Fibroblast of skin of right quadriceps (primary cell): Measurements from ENCODE around the gene MRPL28.
A peak's percentile ranks its signal among the peaks of the same experiment; 100 is the strongest.
"Not testable (repeated sequence)": the region's sequence is repeated elsewhere in the genome, so short reads cannot be mapped to it uniquely, and the experiment has no call there.

Experiments used
- DNase-seq: peaks from one replicate; pipeline ENCODE4 v3.0.0-alpha.2; 2013

MRPL28 gene

DNA sequence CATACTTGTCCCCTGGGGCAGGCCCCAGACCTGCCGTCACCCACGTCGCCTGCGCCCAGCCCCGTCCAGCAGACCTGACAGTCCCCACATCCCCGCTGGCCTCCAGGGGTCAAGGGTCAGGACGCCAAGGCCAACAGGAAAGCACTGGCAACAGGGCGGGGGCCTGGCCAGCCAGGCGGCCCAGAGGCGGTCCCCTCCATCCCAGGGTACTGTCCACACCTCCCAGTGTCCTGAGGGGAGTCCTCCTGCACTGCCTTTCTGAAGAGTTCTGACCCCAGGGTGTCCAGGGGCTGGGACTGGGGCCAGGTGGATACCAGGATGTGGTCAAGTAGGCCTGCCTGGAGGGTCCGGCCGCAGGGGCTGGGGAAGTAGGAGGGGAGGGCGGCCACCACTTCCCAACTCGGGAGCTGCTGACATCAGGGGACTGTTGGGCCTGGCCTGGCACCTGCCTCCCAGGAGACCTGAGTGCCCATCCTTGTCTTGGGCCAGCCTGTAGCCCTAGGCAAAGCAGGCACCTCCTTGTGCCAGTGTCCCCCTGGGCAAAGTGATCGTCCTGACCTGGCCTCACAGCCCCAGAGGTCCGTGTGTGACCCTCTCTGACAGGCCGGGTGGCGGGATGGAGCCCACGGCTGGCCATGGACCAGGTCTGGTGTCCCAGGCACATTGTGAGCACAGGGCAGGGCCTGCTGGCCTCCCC is 11.1 kb downstream of the MRPL28 start:
- no peak for DNase-seq

DNA sequence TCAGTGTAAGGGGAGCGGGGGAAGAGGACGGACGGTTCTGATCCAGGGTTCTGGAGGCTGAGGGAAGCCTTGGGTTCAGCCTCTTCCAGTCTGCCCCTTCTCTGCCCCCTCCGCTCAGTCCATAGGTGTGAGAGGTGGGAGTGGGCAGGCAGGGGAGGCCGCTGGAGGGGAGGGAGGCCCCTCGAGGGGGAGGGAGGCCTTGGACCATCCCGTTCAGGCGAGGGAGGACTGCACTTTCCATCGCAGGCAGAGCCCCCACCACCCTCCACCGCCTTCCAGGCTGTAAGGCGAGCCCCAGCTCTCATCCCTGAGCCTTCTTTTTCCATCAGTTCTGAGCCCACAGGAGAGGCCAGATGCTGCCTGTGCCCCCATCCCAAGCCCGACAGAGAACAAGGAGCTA is 13.6 kb downstream of the MRPL28 start:
- no peak for DNase-seq

DNA sequence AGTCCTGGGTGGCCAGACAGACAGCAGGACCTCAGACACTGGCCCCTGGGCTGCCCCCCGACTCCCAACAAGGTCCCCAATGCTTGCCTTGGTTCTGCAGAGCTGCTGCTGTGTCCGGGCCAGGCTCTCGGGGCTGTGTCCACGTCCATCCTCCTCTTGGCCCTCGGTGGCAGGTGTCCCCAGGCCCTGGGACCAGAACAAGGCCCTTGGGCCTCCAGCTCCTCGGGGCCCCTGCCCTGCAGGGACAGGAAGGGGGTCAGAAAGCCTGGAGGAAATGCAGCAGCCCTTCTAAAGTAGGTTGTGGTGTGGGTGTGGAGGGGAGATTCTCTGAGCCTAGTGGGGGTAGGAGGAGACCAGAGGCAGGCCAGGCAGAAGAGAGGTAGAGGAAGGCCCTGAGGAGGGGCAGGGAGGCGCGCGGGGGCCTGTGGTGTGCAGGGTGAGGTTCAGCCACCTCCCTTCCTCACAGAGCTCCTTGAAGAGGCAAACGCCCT is 15.3 kb downstream of the MRPL28 start:
- DNase-seq: no peak

DNA sequence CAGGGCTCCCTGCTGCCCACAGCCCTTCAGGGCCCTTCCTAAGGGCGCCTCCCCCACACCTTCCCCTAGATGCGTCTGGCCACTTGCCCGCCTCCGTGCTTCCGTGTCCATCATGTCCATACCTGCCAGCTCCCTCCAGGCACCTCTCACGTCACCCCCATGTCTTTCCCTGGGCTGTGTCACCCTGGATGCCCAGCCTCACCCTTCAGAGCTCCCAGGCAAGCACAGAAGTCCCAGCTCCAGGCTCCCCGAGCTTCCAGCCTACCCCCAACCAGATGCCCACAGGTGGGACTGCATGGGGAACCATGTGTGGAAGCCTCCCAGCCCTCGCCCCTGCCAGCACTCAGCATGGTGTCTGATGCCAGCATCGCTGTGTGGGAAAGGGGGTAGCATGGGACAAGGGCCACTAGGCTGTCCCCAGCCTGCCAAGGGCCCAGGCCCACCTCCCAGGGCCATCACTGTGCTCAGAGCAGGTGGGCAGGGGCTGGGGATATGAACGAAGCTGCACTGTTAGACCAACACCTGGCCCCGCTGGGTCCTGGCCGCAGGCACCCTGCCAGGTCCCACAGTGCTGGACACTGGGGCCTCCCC is 16.0 kb downstream of the MRPL28 start:
- no peak for DNase-seq

DNA sequence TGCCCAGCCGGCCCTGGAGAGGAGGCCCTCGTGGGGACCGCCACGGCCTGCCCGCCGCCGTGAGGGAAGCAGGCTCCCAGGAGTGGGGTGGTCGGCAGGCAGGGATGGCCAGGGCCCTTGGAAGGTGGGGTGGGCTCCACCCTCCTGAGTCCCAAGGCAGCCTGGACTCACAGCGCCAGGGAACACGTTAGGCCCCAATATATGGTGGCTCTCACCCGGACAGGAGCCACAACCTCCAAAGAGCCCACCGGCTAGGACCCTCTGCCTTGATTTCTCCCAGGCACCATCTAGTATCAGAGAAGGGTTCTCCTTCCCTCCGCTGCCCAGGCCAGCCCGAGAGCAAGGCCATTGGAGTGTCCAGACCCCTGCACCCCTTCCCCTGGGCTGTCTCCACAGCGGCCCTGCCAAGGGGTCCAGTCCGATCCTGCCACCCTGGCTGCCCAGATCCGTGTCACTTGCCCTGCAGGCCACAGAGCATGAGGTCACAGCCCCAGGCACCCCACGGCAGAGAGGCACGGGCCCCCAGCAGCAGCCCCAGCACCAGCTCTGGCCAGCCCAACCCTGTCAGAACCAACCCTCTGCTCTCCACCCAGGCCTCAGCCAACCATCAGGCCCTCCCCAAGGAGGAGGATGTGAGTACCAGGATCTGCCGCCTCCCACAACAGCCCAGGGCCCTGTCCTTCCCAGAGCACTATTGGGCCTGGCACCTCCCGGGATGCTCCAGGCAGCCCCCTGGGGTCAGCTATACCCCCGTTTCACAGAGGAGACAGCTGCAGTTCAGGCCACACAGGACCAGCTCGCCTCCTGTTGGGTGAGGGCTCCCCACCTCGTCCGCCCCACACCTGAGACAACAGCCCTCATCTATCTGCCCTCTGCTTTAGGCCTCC is 16.7 kb downstream of the MRPL28 start:
- no peak for DNase-seq

DNA sequence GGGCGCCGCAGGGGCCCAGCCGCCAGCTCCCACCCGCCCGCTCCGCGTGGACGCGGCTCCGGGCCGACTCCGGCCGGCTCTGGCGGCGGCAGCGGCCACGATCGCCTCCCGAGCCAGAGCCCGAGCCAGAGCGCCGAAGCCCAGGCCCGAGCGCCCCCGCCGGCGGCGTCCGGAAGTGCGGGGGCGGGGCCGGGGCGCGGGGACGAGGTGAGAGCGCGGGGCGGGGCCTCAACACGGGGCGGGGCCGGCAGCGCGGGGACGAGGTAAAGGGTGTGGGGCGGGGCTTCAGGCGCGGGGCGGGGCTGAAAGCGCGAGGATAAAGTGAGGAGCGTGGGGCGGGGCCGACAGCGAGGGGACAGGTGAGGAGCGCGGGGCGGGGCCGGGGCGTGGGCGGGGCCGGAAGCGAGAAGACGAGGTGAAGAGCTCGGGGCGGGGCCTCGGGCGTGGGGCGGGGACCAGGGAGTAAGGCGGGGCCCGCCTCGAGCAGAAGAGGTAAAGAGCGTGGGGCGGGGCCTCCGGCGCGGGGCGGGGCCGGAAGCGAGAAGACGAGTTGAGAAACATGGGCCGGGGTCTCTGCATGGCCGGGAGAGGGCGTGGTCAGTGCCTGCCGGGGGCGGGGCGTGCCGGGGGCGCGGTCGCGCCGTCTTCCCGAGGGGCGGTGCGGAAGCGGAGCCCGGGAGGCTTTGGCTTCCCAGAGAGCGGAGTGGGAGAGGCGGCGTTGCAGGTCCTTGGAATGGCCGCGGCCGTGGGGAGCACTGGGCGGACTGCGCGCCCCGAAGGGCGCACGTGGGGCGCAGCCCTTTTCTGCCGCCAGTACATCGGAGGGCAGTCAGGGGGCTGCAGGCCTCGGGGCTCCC is 17.6 kb downstream of the MRPL28 start, which contains the start of gene AXIN1:
Gene AXIN1 (minus strand): TSS at position 177 of the 857 bp plus-strand sequence. CDS start 5,698 bp downstream, outside the sequence.
- DNase-seq: peak; percentile 94

DNA sequence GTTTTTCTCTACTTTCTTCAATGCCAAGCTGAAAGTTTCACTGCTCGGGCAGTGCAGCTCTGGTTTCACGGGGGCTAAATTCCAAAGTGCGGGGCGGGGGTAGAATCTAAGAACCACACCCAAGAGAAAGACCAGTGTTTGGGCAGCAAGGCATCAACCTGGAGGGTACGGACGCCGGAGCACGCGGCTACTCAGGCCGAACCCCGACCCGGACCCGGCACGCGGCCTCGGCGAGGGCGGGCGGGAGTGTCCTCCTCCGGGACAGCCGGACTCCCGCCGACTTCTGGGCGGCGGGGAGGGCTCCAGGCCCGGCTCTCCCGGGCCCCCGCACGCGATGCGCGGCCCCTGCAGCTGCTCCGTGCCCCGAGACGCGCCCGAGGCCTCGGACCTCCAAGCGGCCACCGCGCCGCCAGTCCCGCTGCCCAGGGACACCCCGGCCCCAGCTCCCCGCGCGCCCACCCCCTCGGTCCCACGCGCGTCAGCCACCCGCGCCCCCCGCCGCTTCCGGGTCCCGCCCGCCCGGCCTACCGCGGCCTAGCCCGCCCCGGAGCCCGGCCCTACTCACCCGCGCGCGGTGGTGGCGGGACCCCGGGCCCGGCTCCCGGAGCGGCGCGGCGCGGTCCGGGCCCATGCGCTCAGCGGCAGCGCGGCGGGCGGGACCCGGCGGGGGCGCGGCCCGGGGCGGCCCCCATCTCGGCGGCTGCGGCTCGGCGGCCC is 18.4 kb downstream of the MRPL28 start:
- no peak for DNase-seq

DNA sequence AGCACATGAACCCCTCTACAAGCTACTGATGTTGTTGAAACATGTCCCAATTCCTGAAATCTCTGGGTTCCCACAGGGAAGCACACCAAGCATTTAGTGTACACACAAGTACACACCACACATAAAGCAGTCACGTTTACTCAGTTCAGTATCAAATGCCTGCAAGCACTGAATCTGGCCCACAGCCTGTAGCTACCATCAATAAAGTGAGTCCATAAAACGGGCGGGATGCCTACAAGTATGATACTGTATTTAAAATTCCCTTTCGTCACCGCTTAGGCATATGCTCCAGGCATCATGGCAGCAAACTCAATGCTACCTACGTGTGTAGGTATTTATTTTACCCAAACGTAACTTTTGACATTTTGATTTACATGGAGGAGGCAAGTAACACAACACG is 20.1 kb downstream of the MRPL28 start:
- no peak for DNase-seq

DNA sequence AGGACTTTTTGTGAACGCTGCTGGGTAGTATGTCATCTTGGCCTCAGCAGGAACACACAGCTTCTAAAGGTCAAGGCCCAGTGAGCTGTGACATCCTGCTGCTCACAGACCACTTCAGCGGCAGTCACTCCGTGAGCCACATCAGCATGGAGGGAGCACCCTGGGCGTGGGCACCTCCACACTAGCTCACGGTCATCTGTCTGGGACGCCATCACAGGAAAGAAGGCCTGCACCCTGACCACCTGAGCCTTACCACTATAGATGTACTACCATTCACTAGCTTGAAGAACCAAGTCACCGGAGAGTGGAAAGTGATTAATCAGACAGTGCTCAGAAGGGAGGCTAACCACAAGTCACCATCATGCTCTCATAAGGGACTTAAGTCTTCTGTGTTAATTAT is 21.1 kb downstream of the MRPL28 start:
- no peak for DNase-seq

DNA sequence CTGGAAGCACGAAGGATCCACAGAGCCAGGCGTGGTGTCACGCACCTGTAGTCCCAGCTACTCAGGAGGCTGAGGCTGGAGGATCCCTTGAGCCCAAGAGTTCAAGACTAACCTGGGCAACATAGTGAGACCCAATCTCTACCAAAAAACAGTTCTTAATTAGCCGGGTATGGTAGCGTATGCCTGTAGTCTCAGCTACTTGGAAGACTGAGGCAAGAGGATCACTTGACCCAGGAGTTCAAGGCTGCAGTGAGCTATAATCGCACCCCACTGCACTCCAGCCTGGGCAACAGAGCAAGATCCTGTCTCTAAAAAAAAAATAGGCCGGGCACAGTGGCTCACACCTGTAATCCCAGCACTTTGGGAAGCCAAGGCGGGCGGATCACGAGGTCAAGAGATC is 21.8 kb downstream of the MRPL28 start:
- DNase-seq: not testable (repeated sequence)

DNA sequence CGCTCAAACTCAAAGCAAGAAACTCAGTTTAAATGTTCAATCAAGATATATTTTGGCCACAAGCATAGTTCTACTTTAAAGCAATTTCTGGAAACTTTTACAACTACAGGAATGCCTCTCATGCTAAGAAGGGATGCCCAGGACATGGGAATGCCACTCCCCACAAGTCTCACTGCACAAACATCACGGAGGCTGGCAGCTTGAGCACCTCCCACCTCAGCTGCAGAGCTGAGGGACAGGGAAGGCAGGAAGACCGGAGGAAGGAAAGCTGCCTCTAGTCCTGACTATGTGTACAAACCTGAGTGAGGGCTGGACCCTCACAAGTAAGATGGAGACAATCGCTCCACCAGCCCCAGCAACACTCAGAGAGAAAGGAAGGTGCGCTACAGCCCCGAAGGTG is 23.1 kb downstream of the MRPL28 start:
- no peak for DNase-seq

DNA sequence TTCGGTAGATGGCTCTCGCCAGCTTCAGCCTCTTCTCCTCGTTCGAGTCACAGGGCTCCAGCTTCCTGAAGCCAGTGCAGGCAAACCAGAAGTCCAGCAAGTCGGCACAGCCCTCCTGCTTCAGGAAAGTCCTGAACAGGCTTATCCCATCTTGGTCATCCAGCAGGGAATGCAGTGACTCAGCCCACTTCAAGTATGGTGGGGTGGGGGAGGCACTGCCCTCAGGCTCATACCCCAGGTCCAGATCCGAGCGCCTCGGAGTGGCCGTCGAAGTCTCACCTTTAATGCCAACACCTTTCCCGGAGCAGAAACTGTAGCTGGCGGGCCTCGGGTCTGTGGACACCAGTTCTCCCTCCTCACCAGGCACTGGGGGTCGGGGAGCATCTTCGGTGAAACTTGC is 23.8 kb downstream of the MRPL28 start:
- DNase-seq: peak; percentile 17

DNA sequence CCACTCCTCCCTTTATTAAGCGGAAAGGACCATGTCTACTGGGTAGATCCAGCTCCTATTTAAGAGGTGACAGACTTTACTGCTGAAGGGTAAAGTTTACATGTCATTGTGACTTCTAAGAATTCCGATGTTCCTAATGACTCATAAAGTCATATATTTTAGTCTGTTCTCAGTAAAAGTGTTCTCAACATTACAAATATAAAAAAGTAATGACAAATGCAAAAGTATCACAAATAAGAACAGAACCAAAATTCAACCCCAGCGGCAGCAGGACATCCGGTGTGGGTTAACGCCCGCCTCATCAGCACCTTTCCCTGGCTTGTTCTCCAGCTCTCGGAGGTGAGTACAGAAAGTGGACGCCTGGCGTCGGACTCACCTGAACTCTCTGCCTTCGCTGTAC is 24.6 kb downstream of the MRPL28 start:
- DNase-seq: no peak

DNA sequence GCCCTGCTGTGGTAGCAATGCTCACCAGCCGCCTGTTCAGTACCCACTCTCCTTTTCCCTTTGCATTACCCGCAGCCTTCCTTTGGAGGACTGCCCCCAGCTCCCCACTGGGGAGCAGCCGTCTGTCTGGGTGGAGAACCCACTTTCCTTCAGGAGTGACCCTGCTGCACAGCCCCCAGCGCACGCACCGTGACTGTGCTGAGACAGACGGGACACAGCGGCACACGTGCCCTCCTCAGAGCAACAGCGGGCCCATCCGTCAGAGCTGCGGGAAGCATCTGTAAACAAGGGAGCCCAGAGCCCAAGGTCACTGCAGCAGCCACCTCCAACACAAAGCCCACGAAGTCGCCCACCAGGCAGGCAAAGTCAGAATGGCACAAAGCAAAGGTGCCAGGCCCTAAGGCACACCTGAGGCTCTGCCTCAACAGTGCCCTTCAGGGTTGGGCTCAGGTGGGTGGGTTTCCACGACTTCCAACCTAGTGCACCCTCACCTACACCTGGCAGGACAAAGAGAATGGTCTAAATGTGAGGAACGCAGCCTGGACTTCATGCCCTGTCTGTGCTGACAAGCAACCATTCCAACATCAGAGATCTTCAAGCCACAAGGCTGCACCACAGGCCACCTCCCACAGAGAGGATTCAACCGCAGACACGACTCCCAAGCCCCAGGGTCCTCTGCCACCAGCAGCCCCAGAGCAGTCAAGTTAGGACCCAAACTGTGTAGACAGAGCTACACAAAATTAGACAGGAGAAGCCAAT is 27.7 kb downstream of the MRPL28 start:
- DNase-seq: no peak

DNA sequence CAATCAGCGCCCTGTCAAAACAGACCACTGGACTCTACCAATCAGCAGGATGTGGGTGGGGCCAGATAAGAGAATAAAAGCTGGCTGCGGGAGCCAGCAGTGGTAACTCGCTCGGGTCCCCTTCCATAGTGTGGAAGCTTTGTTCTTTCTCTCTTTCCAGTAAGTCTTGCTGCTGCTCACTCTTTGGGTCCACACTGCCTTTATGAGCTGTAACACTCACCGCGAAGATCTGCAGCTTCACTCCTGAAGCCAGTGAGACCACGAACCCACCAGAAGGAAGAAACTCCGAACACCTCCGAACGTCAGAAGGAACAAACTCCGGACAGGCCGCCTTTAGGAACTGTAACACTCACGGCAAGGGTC is 28.4 kb downstream of the MRPL28 start:
- not testable (repeated sequence) for DNase-seq

DNA sequence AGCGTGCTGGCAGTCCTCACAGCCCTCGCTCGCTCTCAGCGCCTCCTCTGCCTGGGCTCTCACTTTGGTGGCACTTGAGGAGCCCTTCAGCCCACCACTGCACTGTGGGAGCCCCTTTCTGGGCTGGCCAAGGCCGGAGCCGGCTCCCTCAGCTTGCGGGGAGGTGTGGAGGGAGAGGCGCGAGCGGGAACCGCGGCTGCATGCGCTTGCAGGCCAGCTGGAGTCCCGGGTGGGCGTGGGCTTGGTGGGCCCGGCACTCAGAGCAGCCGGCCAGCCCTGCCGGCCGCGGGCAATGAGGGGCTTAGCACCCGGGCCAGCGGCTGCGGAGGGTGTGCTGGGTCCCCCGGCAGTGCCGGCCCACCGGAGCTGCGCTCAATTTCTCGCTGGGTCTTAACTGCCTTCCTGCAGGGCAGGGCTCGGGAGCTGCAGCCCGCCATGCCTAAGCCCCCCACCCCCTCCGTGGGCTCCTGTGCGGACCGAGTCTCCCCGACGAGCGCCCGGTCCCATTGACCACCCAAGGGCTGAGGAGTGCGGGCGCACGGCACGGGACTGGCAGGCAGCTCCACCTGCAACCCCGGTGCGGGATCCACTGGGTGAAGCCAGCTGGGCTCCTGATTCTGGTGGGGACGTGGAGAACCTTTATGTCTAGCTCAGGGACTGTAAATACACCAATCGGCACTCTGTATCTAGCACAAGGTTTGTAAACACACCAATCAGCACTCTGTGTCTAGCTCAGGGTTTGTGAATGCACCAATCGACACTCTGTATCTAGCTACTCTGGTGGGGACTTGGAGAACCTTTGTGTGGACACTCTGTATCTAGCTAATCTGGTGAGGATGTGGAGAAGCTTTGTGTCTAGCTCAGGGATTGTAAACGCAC is 29.0 kb downstream of the MRPL28 start:
- not testable (repeated sequence) for DNase-seq

DNA sequence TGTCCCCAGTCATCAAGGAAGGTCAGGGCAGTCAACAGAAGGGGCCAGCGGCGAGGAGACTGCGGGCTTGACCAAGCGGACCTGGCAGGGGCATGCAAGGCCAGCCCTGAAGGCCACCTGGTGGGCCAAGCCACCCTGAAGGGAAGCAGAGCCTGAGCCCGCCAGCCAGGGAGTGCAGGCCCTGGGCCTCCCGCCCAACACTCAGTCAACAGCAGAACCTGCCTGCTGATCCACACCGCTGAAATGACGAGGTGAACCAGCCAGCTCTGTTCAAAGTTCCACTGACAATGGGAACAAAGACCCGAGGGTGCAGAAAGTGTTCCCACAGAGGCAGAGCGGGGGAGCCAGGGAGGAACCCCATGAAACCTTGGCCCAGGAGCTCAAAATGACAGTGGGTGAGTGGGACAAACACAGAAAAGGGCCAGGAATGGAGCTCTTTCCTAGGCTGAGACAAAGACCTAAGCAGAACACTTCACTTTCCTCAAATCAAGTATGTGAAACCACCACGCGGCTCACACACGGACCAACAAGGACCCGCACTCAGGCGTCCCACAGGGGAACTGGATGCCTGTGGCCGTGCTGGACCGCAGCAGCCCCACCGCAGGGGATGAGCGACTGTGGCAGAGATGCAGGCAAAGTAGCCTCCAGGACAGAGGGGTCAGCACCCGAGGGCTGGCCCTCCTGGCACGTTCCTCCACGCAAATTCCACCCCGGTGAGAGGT is 29.8 kb downstream of the MRPL28 start:
- DNase-seq: no peak

DNA sequence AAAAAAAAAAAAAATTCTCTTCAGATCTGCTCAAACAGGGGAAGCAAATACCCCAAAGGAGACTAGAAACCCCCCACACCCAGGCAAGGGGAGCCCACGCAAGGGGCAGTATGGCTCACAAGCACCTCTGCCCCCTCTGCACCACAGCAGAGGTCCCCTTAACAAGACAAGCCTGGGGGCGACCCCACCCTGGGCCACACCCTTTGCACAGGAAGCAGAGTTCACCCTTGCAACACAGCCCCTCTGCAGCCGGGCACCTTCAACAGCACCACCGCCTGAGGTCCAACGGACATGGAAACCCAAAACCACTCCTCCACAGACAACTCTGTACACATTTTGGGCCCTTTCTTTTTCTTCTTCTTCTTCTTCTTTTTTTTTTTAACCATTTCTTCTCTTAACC is 30.7 kb downstream of the MRPL28 start:
- no peak for DNase-seq

DNA sequence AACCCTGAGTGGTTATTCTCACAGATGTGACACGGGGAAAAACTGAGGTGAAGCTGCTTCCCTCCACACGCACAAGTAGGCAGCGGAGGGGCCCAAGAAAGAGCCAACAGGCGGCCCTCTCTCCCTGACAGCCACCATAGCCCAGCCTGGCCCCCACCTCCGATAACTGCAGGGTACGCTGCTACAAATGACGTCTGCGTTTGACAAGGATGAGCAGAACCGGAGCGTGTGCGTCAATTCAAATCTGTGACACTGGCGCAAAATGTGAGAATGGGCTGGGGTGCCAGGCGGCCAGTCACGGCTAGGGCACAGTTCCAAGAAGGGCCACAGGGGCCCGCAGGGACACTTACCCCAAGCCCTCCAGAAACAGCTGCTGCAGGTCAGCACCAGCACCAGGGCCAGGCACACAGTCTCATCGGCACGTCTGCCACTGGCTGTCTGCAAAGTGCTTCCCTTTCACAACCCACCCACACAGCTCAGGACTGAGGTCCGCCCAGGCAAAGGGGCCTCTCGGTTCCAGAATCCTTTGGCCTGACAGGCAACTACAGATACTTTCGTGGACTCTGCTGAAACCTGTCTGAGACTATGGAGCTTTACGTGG is 32.3 kb downstream of the MRPL28 start:
- no peak for DNase-seq
